Stomach (tissue), 4 donors: Measurements from ENCODE around the gene DCHS2.

ENCODE experiments used
- CTCF ChIP-seq, 7 experiments: fragments of 450-650 bp in 4 of 7; fragments of 200-600 bp in 3 of 7; sonication (generic) in 3 of 7; IDR thresholded peaks; one replicate each; pipeline ENCODE4 v1.5.1; 2016 to 2019; ENCODE audit warnings: antibody characterized with exemption in 7 of 7, control low read depth in 2 of 7, mild to moderate bottlenecking in 1 of 7
- POLR2A ChIP-seq, 4 donors: fragments of 450-650 bp; IDR thresholded peaks; one replicate each; pipeline ENCODE4 v1.6.1; 2016; ENCODE audit warnings: antibody characterized with exemption in 4 of 4, control low read depth in 2 of 4, mild to moderate bottlenecking in 1 of 4, moderate library complexity in 1 of 4

GRCh38 chr4:154534296-154534695 is 42.7 kb upstream of the DCHS2 start:
- no peak for TF ChIP-seq CTCF (IDR thresholded peaks at IDR 0.05)
- TF ChIP-seq POLR2A (IDR thresholded peaks at IDR 0.05) = no peak
